Activated T-cell treated with anti-CD3 and anti-CD28 coated beads, Interleukin-2, amount 50 U/mL, for 72 hours (primary cell): ENCODE results near the gene EDC4. TPM values are rescaled to one million over a fixed set of nuclear protein-coding genes. Genes with fewer than 3 reads are reported as not detected.
A peak's percentile ranks its signal among the peaks of the same experiment; 100 is the strongest.
"Not testable (repeated sequence)": the region's sequence is repeated elsewhere in the genome, so short reads cannot be mapped to it uniquely, and the experiment has no call there.

ENCODE experiments used
- ATAC-seq, 2 donors: fragments of 150-1000 bp; cut with Tn5 transposase; replicated peaks in 1 of 2; 2 replicates each; pipeline ENCODE4 v1.10.0; 2021; ENCODE audit warnings: moderate library complexity in 2 of 2, mild to moderate bottlenecking in 1 of 2
- DNase-seq, 2 donors: peaks; one replicate each; pipeline ENCODE4 v3.0.0; 2021 to 2022; ENCODE audit warnings: mixed read lengths in 1 of 2
- H3K27ac Mint-ChIP-seq: one replicate; pipeline ENCODE4 v1.8.0; 2022; ENCODE audit warnings: mild to moderate bottlenecking, moderate library complexity, mixed read lengths
- H3K27me3 Mint-ChIP-seq: one replicate; pipeline ENCODE4 v1.8.0; 2022; ENCODE audit warnings: low read depth, mixed read lengths
- H3K36me3 Mint-ChIP-seq, 2 donors: one replicate each; pipeline ENCODE4 v1.8.0; 2022; ENCODE audit warnings: mixed read lengths in 2 of 2, mild to moderate bottlenecking in 1 of 2; ENCODE audit not compliant: insufficient read depth in 2 of 2
- H3K4me1 Mint-ChIP-seq: one replicate; pipeline ENCODE4 v1.8.0; 2022; ENCODE audit warnings: low read depth, mixed read lengths
- H3K4me3 Mint-ChIP-seq, 2 donors: one replicate each; pipeline ENCODE4 v1.8.0; 2022; ENCODE audit warnings: mild to moderate bottlenecking in 2 of 2, mixed read lengths in 2 of 2, moderate library complexity in 2 of 2
- H3K9me3 Mint-ChIP-seq, 2 donors: one replicate each; pipeline ENCODE4 v1.8.0; 2022; ENCODE audit warnings: mixed read lengths in 2 of 2
- total RNA-seq, 2 donors: library from RNA; stranded (reverse); gene quantifications; one replicate each; pipeline ENCODE4 v1.2.3, GENCODE V29; 2022

EDC4 gene
- total RNA-seq, 2 donors from 2014 or later, result 82.9 to 86.4 TPM

DNA sequence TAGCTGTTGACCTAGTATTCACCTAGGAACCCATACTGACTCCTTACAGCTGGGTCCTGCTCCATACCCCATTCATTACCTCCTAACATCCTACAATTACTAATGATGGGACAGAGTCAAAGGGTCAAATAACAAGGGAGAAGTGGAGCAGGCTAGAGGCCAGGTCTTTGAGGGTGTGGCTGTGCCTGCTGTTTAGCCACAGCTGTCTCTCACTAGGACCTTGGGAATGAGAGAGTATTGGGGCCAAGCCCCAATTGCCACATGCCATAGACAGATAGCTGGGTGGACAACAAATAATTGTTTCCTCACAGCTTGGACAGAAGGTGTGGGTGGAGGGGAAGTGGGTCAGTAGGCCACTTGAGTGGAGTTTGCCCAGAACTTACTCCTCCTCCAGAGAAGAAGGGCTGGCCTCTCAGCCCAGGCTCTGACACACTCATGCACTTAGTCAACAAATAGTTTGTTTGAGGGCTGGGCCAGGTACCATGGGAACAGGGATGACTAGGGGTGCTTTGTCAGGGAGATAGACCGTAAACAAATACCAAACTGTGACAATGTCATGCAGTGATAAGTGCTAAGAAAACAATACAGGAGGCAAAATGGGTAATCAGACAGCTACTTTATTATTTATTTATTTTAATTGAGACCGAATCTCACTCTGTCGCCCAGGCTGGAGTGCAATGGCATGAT lies 15.2 kb upstream of the EDC4 start:
- peaks cover 0 to 4% of the 10 kb centered on the region in 2 donors for H3K36me3 Mint-ChIP-seq
- no peaks in the 10 kb centered on the region for H3K27me3 Mint-ChIP-seq
- peaks cover 47% of the 10 kb centered on the region for H3K4me1 Mint-ChIP-seq
- H3K9me3 Mint-ChIP-seq, result no peaks in the 10 kb centered on the region
- peak; percentile 89 to 96 for ATAC-seq
- H3K27ac Mint-ChIP-seq, result no peak overlapping the region
- no peak overlapping the region for H3K4me3 Mint-ChIP-seq
- peak in 1 of 2 donors; percentile 32 for DNase-seq

DNA sequence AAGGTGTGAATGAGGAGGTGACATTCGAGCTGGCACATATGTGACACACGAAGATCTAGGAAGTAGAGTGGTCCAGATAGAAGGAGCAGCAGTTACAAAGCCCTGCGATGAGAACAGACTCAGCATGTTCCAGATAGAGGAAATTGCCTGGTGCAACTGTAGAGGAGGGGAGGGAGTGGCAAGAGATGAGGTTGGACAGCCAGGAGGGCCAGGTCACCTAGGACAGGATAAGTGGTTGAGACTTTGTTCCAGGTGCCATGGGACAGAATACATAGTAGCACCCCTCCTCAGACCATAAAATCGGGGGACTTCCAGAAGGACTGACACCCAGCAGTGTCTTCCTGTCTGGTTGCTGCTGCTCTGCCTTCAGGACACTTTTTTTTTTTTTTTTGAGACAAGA lies 14.4 kb upstream of the EDC4 start:
- no peaks in the 10 kb centered on the region for H3K27me3 Mint-ChIP-seq
- ATAC-seq (no peak), DNase-seq (no peak)
- H3K27ac Mint-ChIP-seq, result no peak overlapping the region
- H3K9me3 Mint-ChIP-seq, result no peaks in the 10 kb centered on the region
- no peak overlapping the region for H3K4me3 Mint-ChIP-seq
- peaks cover 47% of the 10 kb centered on the region for H3K4me1 Mint-ChIP-seq
- peaks cover 0 to 4% of the 10 kb centered on the region in 2 donors for H3K36me3 Mint-ChIP-seq

GRCh38 chr16:67860589-67861398 lies 12.1 kb upstream of the EDC4 start:
- DNase-seq, result no peak
- Mint-ChIP-seq H3K36me3 (peaks cover 0 to 1% of the 10 kb centered on the region in 2 donors), H3K9me3 (no peaks in the 10 kb centered on the region), H3K4me3 (no peak overlapping the region), H3K27me3 (no peaks in the 10 kb centered on the region), H3K27ac (peak overlapping the region; percentile 8), H3K4me1 (peaks cover 32% of the 10 kb centered on the region)
- no peak for ATAC-seq

DNA sequence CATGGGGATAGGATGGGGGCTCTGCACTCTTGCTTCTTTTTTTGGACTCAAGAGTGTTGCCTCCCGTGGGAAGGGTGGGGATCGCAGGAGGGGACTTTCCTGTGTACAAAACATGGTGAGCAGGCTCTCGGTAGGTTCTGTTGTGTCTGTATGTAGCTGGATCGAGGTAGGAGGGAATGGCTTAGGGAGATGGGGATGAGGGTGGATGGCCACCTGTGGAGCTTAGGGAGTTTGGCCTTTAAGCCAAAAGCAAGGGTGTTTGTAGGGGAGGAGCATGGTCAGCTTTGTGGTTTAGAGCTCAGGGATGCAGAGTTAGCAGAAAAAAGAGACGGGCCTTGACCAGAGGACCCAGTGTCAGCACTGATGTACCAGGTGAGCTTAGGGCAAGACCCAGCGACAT lies 11.0 kb upstream of the EDC4 start:
- DNase-seq, result no peak

GRCh38 chr16:67862623-67863583 lies 9.9 kb upstream of the EDC4 start:
- Mint-ChIP-seq H3K27me3 (no peaks in the 10 kb centered on the region), H3K27ac (no peak overlapping the region), H3K4me1 (peaks cover 13% of the 10 kb centered on the region), H3K9me3 (no peaks in the 10 kb centered on the region), H3K4me3 (no peak overlapping the region), H3K36me3 (peaks cover 0 to 7% of the 10 kb centered on the region in 2 donors)
- no peak for ATAC-seq
- no peak for DNase-seq

More for the DNA sequence above, 11.0 kb upstream of the EDC4 start:
- Mint-ChIP-seq H3K4me3 (no peak overlapping the region), H3K4me1 (peaks cover 23% of the 10 kb centered on the region), H3K36me3 (peaks cover 0 to 7% of the 10 kb centered on the region in 2 donors), H3K27me3 (no peaks in the 10 kb centered on the region), H3K9me3 (no peaks in the 10 kb centered on the region), H3K27ac (no peak overlapping the region)
- ATAC-seq, result no peak

DNA sequence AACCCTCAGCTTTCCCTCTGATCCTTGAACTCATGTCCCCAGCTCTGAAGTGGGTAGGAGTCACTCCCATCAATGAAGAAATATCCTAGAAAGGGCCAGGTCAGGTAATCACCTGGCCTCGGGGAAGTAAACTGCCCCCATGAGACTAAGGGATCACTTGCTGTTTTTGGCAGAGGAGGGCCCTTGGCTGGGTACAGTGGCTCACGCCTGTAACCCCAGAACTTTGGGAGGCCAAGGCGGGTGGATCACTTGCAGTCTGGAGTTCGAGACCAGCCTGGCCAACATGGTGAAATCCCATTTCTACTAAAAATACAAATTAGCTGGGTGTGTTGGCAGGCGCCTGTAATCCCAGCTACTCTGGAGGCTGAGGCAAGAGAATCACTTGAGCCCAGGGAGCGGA lies 8.8 kb upstream of the EDC4 start:
- not testable (repeated sequence) for DNase-seq, H3K36me3 Mint-ChIP-seq, ATAC-seq, H3K4me1 Mint-ChIP-seq, H3K27me3 Mint-ChIP-seq, H3K9me3 Mint-ChIP-seq, H3K4me3 Mint-ChIP-seq, H3K27ac Mint-ChIP-seq

DNA sequence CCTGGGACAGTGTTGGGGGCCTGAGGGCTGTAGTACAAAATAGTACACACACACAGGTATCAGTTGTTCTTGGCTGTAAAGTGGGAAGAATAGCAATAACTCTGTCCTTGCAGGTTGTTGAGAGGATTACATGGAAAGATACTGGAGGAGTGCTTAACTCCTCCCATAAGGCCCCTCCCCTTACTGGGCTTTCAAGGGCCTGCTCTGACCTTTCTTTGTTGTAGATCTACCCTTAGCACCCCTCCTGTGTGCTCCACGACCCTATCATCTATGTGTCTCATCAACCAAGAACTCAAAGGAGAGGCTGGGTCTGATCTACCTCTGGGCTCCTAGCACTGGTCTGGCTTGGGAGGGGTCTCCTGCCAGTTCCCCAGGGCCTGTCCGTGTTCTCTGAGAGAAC lies 8.3 kb upstream of the EDC4 start:
- Mint-ChIP-seq H3K4me3 (no peak overlapping the region), H3K27ac (no peak overlapping the region), H3K27me3 (no peaks in the 10 kb centered on the region), H3K36me3 (peaks cover 0 to 7% of the 10 kb centered on the region in 2 donors), H3K9me3 (no peaks in the 10 kb centered on the region), H3K4me1 (peaks cover 6% of the 10 kb centered on the region)
- DNase-seq (no peak), ATAC-seq (no peak)

GRCh38 chr16:67865318-67865717 lies 7.5 kb upstream of the EDC4 start:
- H3K27ac Mint-ChIP-seq, result no peak overlapping the region
- ATAC-seq (no peak), DNase-seq (no peak)

GRCh38 chr16:67868290-67868689 lies 4.6 kb upstream of the EDC4 start:
- ATAC-seq, result no peak
- peaks cover 0 to 13% of the 10 kb centered on the region in 2 donors for H3K36me3 Mint-ChIP-seq
- peaks cover 7% of the 10 kb centered on the region for H3K4me1 Mint-ChIP-seq
- H3K9me3 Mint-ChIP-seq, result no peaks in the 10 kb centered on the region
- H3K4me3 Mint-ChIP-seq, result no peak overlapping the region
- H3K27me3 Mint-ChIP-seq, result no peaks in the 10 kb centered on the region
- H3K27ac Mint-ChIP-seq, result no peak overlapping the region
- no peak for DNase-seq

More at GRCh38 chr16:67865318-67865717, 7.5 kb upstream of the EDC4 start:
- Mint-ChIP-seq H3K27me3 (no peaks in the 10 kb centered on the region), H3K4me3 (no peak overlapping the region), H3K9me3 (no peaks in the 10 kb centered on the region), H3K36me3 (peaks cover 0 to 8% of the 10 kb centered on the region in 2 donors), H3K4me1 (peaks cover 6% of the 10 kb centered on the region)

GRCh38 chr16:67869653-67870052 lies 3.2 kb upstream of the EDC4 start:
- peaks cover 2 to 15% of the 10 kb centered on the region in 2 donors for H3K36me3 Mint-ChIP-seq

GRCh38 chr16:67871256-67871655 lies 1.6 kb upstream of the EDC4 start:
- peak overlapping the region; percentile 35 for H3K27ac Mint-ChIP-seq
- H3K27me3 Mint-ChIP-seq, result no peaks in the 10 kb centered on the region
- peaks cover 32% of the 10 kb centered on the region for H3K4me1 Mint-ChIP-seq
- DNase-seq (no peak), ATAC-seq (no peak)
- no peak overlapping the region for H3K4me3 Mint-ChIP-seq
- peaks cover 2 to 18% of the 10 kb centered on the region in 2 donors for H3K36me3 Mint-ChIP-seq
- no peaks in the 10 kb centered on the region for H3K9me3 Mint-ChIP-seq

More at GRCh38 chr16:67869653-67870052, 3.2 kb upstream of the EDC4 start:
- DNase-seq, result no peak
- H3K4me1 Mint-ChIP-seq, result peaks cover 19% of the 10 kb centered on the region
- no peaks in the 10 kb centered on the region for H3K27me3 Mint-ChIP-seq
- H3K9me3 Mint-ChIP-seq, result no peaks in the 10 kb centered on the region
- ATAC-seq, result no peak
- peak overlapping the region; percentile 54 for H3K27ac Mint-ChIP-seq
- no peak overlapping the region for H3K4me3 Mint-ChIP-seq

DNA sequence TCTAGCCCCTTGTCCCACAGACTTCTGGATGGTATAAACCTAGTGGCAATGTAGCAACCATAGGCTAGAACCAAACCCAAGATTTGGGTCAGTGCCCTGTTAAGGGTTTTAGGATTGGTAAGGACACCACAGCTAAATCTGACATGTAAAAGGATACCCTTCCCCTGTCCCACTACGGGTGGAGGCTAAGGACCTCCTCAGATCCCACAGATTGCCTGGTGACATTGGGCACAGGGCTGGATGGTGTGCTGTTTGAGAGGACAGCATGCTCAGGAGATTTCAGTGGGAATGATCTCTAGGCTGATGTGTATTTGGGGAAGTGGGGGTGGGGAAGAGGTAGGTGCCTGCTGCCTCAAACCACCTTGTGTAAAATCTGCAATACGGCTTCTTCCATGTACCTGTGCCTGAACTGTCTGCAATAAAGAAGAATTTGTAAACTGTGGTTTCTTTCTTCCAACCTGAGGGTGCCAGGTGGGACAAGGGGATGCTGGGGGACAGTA lies 671 bp upstream of the EDC4 start:
- H3K36me3 Mint-ChIP-seq, result peaks cover 2 to 15% of the 10 kb centered on the region in 2 donors
- peak overlapping the region; percentile 92 to 93 for H3K4me3 Mint-ChIP-seq
- H3K9me3 Mint-ChIP-seq, result no peaks in the 10 kb centered on the region
- H3K4me1 Mint-ChIP-seq, result peaks cover 32% of the 10 kb centered on the region
- H3K27ac Mint-ChIP-seq, result peak overlapping the region; percentile 49
- no peaks in the 10 kb centered on the region for H3K27me3 Mint-ChIP-seq
- ATAC-seq (no peak), DNase-seq (no peak)
